22Rv1 (cell line): ENCODE measurements around the gene ADCY10.

Experiments
- CTCF ChIP-seq: fragments of 450-650 bp; IDR thresholded peaks from 2 replicates; pipeline ENCODE4 v1.5.1; 2017; ENCODE audit warnings: mild to moderate bottlenecking
- ZFX ChIP-seq: fragments of 450-650 bp; IDR thresholded peaks from 2 replicates; pipeline ENCODE4 v1.6.1; 2017; ENCODE audit warnings: antibody characterized with exemption, borderline replicate concordance

- TF ChIP-seq CTCF (no peak), ZFX (no peak)
Measured at GRCh38 chr1:167767761-167768160, 146.2 kb downstream of the ADCY10 start.
